Hippocampal formation (tissue), 2 donors: Measurements from ENCODE around the gene AGBL1.
A peak's percentile ranks its signal among the peaks of the same experiment; 100 is the strongest.
"Not testable (repeated sequence)": the region's sequence is repeated elsewhere in the genome, so short reads cannot be mapped to it uniquely, and the experiment has no call there.

Source experiments
- DNase-seq, 2 donors: peaks; one replicate each; lab custom pipeline; 2025; lab: John Stamatoyannopoulos, UW

Gene AGBL1

DNA sequence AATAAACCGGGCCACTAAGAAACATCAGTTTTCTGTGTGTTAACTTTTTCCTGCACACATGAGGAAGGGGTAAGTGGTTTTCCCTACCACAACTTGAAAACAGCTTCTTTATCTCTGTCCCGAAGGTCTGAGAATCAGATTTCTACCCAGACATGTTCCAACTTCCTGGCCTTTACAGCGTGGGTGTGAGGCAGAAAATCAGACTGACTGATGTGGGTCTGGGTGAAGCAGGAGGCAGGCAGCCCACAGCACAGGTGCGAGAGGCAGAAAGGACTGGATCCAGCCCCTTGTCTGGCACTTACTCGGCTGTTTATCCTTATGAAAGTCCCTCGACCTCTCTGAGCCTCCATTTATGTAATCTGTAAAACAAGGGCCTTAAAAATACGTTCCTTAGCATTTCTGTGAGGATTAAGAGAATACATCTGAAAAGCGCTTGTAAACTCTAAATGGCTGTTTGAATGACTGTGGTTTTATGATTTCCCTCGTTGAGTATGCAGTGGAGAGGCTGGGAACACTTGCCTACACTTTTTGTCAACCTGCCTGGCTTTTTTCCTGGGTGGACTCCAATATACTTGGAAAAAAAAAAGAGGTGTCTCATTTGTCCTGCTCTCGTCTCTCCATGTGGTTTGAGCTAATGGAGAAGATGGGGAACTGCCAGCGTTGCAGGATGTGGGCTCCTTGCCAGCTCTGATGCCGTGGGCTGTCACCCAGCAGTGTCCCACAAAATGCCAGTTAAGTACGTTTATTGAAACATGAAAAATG is 3.1 kb downstream of the AGBL1 start:
- peak in 1 of 2 donors; percentile 51 for DNase-seq

DNA sequence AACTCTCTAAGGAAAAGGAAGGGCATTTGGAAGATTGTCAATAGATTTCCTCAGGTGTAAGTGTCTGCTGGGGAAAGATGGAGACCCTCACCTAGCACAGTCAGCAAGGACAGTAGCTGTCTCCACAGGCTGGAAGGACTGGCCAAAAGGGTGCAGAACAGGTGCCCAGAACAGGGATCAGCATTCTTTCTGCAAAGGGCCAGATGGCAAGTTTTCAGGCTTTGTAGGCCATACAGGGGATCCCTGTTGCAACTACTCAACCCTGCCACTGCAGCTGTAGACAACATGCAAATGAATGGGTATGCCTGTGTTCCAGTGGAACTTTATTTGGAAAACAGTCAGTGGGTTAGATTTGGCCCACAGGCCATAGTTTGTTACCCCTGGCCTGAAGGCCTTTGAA is 8.1 kb downstream of the AGBL1 start:
- DNase-seq: no peak

DNA sequence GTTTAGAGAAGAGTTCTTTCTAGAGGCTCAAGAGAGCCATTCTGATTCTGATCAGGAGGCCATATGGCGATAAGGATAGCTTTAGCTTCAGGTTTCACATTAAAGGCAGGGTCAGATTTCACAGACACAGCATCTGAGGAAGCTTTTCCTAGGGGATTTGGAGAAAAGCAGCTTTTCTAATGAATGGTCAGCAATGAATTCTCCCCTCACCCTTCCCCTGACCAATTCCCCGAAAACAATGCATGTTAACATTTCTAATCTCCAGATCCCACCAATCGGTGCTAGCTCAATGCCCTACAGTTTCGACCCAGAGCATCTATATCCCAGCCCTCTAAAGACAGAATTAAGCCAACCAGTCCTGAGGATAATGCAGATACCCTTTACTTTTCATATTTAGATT is 9.8 kb downstream of the AGBL1 start:
- DNase-seq: no peak

GRCh38 chr15:86101818-86102217 is 22.1 kb downstream of the AGBL1 start:
- no peak for DNase-seq

DNA sequence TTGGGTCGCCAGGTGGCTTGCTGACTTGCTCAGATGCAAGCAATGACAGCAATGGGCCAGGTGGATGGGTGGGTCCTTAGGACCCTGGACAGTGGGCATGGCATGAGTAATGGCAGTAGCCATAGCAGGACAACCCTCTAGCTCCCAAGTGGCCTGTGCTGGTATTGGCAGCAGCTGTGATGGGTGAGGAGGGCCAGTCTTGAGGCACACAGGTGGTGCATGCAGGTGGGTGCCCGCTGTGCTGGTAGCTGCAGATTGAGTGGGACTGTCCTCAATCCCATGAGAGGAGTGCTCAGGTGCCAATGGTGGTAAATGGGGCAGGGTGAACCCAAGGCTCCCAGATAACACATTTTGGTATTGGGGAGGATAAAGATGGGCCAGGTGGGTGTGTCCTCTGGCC is 24.2 kb downstream of the AGBL1 start:
- DNase-seq: no peak

DNA sequence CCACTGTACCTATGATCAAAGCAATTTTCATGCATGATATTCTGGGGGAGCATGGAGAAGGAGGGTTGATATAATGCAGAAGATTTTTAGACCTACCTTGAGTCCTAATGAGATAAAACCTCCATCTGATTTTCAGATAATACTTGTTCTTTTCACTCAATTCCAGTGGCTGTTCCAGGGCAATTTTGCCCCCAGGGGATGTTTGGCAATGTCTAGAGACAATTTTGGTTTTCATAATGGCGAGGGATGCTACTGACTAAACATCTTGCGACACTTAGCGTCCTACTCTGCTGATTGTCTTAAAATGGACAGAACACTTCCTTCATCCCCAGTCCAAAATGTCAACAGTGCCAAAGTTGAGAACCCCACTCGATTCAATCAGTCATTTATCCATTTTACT is 26.6 kb downstream of the AGBL1 start:
- DNase-seq: no peak

DNA sequence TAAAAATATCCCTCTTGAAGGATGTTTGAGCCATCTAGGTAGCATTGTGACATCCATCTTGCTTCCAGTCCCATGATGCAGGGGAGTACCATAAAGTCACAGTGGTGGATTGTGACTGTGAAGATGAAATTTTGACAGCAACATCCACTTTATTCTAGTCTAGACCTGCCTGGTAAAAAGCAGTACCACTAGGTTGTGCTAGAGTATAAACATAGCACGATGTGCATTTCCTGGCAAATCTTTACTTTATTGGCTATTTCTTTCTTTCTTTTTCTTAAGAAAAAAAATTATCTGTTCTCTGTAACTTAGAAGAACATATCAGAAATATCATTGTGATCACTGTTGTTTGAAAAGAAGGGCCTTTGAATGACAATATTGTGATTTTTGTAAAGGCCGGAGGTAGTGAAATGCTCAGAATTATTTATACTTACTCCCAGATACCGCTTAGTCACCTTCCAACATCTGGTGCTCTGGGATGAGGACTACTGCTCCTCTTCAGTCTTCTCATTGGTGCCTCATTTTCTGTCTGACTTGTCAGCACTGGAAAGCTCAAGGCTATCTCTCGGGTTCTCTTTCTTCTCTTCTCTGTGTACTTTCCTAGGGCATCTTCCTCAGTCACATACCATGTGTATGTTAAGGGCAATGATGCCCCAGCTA is 35.6 kb downstream of the AGBL1 start:
- DNase-seq: no peak

DNA sequence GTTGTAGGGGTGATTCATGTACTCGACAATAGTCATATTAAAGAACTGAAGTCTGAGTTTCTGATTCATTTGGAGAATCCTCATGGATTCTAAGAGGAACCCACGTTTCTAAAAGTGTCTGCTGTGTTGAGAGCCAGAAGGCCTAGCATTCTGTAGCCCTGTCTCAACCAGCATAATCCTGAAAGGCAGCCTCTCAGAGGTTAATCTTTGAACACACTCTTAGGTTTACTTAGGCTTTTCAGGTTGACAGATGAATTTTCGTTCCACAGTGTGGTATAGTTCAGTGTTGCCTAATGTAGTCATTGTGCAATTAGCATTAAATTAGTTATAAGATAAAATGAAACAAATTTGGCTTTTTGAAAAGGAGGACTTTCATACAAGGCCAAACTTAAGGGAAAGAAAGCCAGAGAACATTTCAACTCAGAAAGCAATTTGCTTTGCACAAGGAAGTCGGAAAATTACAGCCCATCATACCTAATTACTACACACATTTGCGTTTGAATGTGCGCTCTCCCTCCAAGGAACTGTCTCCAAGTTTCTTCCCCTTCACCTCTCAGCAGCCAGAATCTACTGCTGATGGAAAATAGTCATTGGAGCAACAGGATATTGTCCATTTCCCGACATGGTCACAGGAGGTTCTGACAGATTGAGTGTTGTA is 42.0 kb downstream of the AGBL1 start:
- DNase-seq: no peak

GRCh38 chr15:86122691-86123391 is 43.2 kb downstream of the AGBL1 start:
- DNase-seq: not testable (repeated sequence)

- no peak for DNase-seq
These were observed 46.1 kb downstream of the AGBL1 start for GRCh38 chr15:86125775-86126174.

DNA sequence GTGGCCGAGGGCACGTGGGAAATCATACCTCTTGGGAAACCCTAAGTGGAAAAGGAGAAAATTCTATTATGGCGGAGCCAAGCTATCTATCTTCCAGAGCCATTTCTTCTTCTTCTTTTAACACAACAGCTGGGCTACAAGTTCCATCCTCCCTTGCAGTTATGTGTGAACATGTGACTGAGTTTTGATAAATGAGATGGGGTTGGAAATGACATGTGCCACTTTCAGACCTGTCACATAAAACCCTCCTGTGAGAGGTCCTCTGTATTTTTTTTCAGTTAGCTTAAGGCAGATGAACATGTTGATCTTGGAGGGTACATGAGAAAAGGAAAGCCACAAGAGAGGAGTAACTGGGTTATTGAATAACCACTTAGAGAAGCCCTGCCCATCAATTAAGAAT is 47.9 kb downstream of the AGBL1 start:
- no peak for DNase-seq

DNA sequence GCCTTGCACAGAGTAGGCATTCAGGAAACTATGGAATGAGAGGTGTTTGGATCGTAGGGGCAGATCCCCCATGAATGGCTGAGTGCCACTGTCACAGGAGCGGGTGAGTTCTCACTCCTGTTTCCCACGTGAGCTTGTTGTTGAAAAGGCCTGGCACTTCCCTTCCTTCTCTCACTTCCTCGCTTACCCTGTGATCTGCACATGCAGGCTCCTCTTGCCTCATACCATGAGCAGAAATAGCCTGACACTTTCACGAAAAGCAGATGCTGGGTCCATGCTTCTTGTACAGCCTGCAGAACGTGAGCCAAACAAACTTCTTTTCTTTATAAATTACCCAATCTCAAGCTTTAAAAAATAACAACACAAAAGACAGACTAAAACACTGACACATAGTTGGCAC is 55.4 kb downstream of the AGBL1 start:
- no peak for DNase-seq

DNA sequence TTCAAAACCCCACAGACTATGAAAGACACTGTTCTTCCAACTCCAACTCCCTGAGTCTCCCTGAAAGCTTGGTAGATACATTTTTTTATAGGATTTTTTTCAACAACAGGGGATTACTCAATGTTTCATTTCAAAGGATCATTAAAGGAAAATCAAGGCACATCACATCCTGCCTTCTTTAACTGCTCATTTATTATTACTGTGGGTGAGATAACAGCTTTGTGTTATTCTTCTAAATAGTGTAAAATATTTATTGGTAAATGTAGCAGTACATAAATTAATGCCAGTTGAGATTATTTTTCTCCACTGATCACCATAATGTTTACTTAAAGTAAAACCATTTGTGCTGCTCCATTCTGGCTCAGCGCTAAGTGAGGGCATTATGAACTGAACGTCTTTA is 57.2 kb downstream of the AGBL1 start:
- DNase-seq: no peak

GRCh38 chr15:86138798-86139197 is 59.1 kb downstream of the AGBL1 start:
- DNase-seq: no peak

- DNase-seq: no peak
These were observed 60.2 kb downstream of the AGBL1 start for GRCh38 chr15:86139828-86140227.

- DNase-seq: no peak
These were observed 75.0 kb downstream of the AGBL1 start for GRCh38 chr15:86154705-86155104.

GRCh38 chr15:86155551-86155950 is 75.9 kb downstream of the AGBL1 start:
- no peak for DNase-seq

GRCh38 chr15:86157606-86158293 is 78.1 kb downstream of the AGBL1 start:
- DNase-seq: no peak

GRCh38 chr15:86159468-86159867 is 79.8 kb downstream of the AGBL1 start:
- DNase-seq: no peak

GRCh38 chr15:86161250-86161649 is 81.6 kb downstream of the AGBL1 start:
- no peak for DNase-seq

GRCh38 chr15:86162172-86162591 is 82.5 kb downstream of the AGBL1 start:
- no peak for DNase-seq

DNA sequence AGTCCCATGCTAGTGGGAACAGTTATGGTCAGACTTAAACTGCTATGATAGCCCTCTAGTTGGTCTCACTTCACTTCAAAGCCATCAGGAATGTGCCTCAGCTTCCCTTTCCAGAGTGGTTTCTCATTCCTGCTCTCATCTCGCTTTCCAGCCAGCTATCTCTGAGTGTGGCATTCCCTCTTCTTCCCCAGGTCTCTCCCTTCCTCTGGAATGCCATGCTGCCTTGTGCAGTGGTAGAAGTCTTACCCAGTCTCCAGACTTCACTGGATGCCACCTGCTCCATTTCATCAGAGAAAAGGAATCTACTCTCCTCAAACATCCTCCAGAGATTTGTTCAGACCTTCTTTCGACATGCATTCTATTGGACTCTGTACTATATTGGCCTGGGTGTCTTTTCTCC is 83.0 kb downstream of the AGBL1 start:
- DNase-seq: no peak
